AG04449 (cell line): ENCODE data around the gene MOV10L1.

Source experiments
- CTCF ChIA-PET: fragments of 350-600 bp; formaldehyde crosslinking; extraction: SDS; loops from one replicate; lab custom pipeline; 2021; ENCODE audit warnings: antibody characterized with exemption; lab: Yijun Ruan, JAX
- POLR2A ChIA-PET: fragments of 400-600, 350-600 bp; formaldehyde crosslinking; extraction: SDS; loops from one replicate; lab custom pipeline; 2020; ENCODE audit warnings: antibody characterized with exemption, inconsistent platforms; lab: Yijun Ruan, JAX
- DNase-seq: peaks from one replicate; pipeline ENCODE4 v3.0.0-alpha.2; 2010; ENCODE audit warnings: low read depth, low spot score
- H3K4me3 ChIP-seq: 2 replicates; pipeline ENCODE4 v1.5.1; 2011; ENCODE audit warnings: low read depth, mild to moderate bottlenecking, control low read depth, low read length
- TF ChIP-seq, protein P1 (sequence below): IDR thresholded peaks from one replicate; pipeline ENCODE4 v1.5.1; 2011; ENCODE audit warnings: mild to moderate bottlenecking, moderate library complexity, low read length, control low read depth, inconsistent platforms; ENCODE audit not compliant: insufficient read depth; ENCODE audit errors: missing control alignments

MOV10L1 gene

DNA sequence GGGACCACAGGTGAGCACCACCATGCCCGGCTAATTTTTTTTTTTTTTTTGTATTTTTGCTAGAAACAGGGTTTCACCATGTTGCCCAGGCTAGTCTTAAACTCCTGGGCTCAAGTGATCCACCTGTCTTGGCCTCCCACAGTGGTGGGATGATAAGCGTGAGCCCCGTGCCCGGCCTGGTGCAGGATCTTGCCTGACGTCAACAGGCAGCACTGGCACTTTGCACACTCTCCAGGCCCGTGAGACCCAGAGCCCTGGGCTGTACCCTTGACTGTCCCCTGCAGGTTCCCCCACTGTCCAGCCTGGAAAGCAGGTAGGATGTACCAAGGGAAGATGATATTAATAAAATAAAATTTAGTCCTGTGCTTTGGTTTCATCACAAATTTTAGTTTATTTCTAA lies 51.7 kb downstream of the MOV10L1 start:
- no peak for DNase-seq
- TF ChIP-seq, protein P1, sequence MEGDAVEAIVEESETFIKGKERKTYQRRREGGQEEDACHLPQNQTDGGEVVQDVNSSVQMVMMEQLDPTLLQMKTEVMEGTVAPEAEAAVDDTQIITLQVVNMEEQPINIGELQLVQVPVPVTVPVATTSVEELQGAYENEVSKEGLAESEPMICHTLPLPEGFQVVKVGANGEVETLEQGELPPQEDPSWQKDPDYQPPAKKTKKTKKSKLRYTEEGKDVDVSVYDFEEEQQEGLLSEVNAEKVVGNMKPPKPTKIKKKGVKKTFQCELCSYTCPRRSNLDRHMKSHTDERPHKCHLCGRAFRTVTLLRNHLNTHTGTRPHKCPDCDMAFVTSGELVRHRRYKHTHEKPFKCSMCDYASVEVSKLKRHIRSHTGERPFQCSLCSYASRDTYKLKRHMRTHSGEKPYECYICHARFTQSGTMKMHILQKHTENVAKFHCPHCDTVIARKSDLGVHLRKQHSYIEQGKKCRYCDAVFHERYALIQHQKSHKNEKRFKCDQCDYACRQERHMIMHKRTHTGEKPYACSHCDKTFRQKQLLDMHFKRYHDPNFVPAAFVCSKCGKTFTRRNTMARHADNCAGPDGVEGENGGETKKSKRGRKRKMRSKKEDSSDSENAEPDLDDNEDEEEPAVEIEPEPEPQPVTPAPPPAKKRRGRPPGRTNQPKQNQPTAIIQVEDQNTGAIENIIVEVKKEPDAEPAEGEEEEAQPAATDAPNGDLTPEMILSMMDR: no peak
- CTCF ChIA-PET: interaction anchor here (1.2 to 1.8 kb wide), 5 partner anchors 9 to 101 kb away, joined by 3 to 6 read pairs (median 5); partner anchors contain the start of gene MLC1
- no peak overlapping the region for H3K4me3 ChIP-seq
- POLR2A ChIA-PET: no interaction called here

DNA sequence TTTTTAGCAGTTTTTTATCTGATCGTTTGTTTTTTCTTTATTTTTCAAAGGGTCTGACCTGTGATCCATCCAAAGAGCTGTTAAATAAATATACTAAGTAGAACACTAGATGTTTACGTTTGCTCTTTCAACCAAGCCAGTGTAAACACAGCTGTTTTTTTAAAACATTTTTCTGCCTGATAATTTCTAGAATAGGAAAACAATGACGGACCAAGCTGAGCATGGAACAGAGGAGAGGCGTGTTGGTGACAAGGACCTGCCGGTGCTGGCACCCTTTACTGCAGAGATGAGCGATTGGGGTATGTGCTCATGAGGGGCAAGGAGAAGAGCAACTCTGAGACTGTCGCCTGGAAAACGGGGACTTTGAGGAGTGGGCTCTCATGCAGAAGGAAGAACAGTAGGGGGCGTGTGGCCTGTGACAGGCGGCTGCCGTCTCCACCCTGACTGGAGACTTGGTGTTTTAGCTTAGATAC lies 52.1 kb downstream of the MOV10L1 start:
- ChIA-PET POLR2A (no interaction called here), CTCF (interaction anchor here (0.9 to 1.8 kb wide), 7 partner anchors 9 to 101 kb away, joined by 3 to 6 read pairs (median 4); partner anchors contain the start of gene MLC1)
- TF ChIP-seq, protein P1: no peak
- no peak for DNase-seq
- H3K4me3 ChIP-seq: no peak overlapping the region

DNA sequence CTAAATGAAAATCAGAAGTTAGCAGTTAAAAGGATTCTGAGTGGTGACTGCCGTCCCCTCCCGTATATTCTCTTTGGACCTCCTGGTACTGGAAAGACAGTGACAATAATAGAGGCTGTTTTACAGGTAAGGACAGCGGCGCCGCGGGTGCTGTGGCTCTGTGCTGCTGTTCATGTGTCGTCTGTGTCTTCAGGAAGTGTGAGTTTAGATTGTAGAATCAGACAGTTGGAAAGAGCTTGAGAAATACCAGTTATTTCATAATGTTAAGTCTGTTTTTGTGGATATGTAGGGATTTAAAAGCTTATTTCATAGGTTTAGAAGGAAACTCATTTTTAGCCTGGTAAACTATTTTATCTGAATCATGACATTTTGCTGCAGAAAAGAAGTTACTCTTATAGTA lies 53.3 kb downstream of the MOV10L1 start:
- POLR2A ChIA-PET: no interaction called here
- CTCF ChIA-PET: interaction anchor here (0.8 to 1.8 kb wide), 4 partner anchors 12 to 66 kb away, joined by 3 to 4 read pairs (median 4); no protein-coding TSS in a partner anchor

DNA sequence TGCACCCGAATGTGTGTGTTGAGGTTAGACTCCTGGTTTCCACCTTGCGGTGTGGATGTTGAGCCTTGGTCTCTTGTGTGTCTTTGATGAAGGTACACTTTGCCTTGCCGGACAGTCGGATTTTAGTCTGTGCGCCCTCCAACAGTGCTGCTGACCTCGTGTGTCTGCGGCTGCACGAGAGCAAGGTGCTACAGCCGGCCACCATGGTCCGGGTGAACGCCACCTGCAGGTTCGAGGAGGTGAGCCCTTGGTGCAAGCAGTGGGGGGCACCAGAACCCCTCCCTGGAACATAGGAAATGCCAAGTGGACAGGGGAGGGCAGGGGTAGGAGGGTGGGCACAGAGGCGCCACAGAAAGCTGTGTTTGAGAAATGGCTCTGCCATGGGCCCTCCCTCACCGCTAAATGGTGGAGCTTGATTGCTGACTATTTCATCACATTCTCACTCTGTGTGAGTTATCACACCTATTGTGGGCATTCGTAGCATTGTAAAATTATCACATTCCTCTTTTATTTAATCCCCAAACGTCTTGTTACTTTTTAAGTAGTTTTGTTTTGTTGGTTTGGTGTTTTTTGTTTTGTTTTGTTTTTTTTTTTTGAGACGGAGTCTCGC lies 54.3 kb downstream of the MOV10L1 start:
- POLR2A ChIA-PET: no interaction called here
- DNase-seq: no peak
- H3K4me3 ChIP-seq: no peak overlapping the region
- TF ChIP-seq, protein P1: no peak
- CTCF ChIA-PET: interaction anchor here (1.5 kb wide), 1 partner anchor 10 kb away, joined by 3 read pairs; no protein-coding TSS in a partner anchor

More for the DNA sequence above, 53.3 kb downstream of the MOV10L1 start:
- DNase-seq: no peak
- no peak overlapping the region for H3K4me3 ChIP-seq
- TF ChIP-seq, protein P1: no peak

DNA sequence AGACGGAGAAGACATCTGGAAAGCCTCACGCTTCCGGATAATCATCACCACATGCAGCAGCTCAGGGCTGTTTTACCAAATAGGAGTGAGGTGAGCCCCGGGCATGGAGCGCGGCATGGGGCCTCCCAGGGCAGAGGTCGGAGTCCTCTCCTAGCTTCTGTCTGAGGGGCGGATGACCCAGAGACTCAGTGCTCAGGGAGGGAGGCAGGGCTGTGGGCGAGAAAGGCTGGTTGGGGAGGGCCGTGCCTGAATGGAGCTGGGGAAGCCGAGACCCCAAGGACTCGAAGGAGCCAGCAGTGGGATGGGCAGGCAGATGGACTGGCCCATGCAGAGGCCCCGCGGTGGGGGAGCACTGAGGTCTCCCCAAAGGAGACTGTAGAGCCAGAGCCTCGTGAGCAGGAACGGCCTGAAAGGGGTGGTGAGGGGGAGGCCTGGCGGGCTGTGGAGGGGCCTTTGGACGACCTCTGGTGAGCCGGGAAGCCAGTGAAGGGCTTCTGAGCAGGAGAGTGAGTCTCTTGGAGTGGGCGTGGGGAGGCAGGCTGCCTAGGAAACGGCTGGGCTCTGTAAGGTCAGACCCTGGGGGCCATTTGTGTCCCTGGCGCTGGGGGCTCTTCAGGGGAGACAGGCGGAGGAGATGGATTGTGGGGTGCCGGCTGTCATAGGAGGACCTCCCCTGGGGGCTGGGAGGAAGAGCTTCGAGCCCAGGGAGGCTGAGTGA lies 56.1 kb downstream of the MOV10L1 start:
- ChIA-PET POLR2A (no interaction called here), CTCF (interaction anchor here (0.7 to 7.7 kb wide), 16 partner anchors 8 to 215 kb away, joined by 3 to 62 read pairs (median 5); partner anchors contain the start of gene PANX2)
- TF ChIP-seq, protein P1: no peak
- DNase-seq: no peak
- H3K4me3 ChIP-seq: no peak overlapping the region
